ENCODE data around the gene DPM2.
A peak's percentile ranks its signal among the peaks of the same experiment; 100 is the strongest.

The DPM2 gene

DNA sequence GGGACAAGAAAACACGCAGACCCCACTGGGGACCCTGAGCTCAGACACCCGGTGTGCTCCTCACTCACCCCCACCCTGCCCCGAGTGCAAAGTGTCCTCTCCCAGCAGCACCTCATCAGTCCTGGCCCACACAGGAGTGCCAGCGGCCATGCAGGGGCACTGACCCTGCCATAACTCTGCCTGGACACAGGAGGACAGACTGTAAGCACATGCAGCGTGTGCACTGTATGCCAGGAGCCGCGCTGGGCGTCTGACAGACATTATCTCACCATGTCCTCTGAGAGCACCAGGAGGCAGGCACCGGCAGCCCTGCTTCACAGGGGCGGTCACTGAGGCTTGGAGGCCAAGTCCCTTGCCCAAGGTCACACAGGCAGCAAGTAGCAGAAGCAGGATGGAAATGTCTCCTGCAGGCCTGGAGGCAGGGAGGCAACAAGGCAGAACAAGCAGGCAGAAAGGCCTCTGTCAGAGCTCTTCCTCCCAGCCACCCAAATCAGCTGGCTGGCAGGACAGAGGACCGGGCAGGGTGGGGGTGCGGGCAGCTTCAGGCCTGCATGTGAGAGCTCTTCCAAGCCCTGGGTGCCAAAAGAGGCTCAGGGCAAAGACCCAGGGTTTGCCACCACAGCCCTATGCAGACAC lies 34.7 kb upstream of the DPM2 start:
- no peak for DNase-seq

DNA sequence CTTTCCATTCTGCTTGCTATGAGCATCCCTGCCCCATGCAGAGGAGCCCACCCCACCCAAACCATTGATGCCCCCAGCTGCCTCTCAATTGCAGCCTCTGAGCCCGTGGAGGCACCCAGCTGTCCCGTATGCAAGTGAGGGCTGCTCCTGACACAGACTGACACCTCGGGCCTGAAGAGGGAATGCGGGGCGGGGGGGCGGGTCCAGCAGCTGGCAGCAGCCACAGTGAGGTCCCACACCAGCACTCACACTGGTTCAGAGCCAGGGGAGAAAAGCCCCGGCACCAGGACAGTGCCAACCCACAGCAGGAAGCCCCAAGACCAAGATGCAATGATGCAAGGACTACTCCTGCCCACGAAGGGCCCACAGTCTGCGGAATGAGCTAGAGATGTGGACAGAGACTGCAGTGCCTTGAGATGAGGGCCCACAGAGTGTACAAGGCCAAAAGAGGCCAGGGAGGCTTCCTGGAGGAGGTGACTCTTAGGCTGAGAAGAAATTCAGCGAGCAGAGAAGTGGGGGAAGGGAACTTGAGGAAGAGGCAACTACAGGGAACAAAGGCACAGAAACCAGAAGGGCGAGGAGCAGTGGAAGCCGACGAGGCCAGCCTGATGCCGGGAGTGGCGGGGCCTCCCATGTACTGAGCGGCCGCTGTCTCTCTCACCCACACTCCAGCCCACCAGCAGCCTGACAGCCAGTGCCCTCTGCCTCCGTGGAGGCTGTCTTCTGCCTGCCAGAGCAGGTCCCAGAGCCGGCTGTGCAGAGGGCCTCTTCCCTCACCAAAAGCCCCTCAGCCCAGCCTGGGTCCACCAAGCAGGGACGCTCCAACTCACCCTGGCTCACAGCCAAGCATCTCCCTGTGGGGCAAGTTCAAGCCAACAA lies 33.9 kb upstream of the DPM2 start:
- no peak for DNase-seq

DNA sequence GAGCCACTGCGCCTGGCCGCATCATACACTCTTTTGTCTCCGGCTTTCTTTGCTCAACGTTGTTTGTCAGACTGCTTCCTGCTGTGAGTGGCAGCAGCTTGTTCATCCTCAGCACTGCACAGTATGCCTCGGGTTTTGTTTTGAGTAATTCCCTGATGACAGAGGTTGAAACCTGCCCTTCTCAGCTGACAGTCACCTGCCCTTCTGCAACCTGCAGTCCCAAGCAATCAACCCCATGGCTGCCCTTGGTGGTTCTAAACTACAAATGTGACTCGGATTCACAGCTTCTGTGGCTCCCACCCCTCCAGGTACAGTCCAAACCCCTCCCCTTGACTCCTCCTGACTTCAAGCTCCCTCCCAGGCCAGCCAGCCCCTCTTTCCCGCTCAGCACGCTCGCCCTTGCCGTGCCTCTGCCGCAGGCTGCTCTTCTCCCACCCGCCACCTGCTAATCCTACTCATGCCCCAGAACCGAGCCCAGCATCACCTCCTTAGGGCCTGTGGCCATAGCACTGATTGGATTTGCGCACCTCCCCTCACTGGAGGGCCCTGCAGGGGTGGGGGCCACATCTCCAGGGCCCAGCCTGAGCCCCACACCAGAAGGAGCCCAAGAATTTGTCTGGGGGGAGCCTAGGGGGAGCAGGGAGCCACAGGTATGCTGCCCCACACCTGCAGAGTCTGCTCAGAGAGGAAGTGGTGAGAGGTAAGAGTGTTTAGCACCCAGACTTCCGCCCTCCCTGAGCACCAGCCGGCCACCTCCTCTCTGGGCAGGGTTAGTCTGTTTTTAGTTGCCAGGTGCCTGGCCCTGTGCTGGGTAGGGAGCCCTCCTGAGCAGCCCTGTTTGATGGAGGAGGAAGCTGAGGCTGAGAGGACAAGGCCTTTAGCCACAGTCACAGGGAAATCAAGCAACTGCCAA lies 33.0 kb upstream of the DPM2 start:
- DNase-seq, result peak; percentile 41

DNA sequence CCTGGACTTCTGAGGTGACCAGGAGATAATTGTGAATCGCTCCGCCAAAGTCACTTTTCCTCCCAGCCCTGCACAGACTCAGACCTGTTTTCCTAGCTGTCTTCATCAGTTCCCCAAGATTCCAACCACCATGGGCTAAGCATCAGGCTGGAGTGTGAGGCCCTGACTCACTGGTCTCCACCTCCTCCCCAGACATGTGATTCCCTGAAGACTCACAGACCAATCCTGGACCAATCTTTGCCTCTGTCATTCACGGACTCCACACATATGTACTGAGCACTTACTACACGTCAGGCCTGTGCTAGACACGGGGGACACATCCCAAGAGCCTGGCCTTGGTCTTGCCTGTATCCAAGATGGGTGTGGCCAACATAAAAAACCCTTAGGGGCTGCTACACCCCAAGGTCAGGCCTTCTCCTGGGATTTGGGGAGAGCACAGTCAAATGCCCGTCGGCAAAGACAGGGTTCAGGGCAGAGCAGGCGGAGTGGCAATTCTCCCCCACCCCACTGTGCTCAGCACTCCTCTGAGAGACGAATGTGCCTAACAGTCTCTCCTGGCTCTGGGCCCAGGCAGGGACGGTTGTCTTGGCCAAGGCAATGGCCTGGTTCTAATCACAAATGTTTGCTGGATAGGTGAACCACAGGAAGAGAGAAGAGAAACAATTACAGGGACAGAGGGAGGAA lies 31.2 kb upstream of the DPM2 start:
- DNase-seq, result no peak

DNA sequence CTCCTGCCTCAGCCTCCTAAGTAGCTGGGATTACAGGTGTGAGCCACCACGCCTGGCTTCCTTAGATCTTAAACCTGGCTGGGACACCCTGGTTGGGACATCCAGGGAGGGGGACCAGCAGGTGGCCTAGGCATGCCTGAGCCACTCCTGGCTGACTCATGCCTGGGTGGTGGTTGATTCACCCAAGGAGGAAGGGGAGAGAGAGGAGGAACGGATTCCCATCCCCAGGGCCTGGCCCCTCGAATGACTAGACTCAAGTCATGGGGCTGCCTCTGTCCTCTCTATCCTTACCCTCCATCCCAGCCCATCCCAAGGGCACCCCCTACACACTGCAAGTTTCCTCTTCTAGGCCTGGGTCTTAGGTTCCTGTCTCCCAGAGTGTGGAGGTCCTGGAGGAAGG lies 30.4 kb upstream of the DPM2 start:
- no peak for DNase-seq

DNA sequence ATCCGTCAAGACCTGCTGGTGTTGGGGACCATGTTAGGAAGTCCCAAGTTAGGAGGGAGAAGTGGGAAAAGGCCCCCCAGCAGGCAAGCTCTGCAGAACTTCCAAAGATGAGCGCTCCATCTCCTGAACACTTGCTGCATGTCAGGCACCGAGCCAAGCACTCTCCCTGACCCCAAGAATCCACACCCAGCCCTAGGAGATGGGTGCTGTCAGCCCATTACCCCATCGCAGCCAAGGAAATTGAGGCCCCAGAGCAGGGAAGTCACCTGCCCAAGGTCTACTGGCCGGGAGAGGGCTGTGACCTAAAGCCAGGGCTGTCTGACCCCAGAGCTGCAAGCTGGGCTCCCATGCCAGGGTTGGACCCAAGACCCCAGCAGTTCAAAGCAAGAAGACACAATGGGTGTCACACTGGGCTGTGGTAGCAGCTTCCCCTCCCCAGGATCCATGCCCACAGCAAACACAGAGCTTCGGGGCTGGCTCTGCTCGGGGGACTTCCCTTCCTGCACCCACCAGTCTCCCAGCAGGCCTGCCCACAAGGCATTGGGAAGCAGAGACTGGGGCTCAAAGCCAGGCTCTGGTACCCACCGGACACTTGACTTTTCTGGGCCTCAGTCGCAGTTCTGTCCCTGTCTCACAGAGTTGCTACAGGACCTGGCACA lies 29.6 kb upstream of the DPM2 start:
- no peak for DNase-seq

DNA sequence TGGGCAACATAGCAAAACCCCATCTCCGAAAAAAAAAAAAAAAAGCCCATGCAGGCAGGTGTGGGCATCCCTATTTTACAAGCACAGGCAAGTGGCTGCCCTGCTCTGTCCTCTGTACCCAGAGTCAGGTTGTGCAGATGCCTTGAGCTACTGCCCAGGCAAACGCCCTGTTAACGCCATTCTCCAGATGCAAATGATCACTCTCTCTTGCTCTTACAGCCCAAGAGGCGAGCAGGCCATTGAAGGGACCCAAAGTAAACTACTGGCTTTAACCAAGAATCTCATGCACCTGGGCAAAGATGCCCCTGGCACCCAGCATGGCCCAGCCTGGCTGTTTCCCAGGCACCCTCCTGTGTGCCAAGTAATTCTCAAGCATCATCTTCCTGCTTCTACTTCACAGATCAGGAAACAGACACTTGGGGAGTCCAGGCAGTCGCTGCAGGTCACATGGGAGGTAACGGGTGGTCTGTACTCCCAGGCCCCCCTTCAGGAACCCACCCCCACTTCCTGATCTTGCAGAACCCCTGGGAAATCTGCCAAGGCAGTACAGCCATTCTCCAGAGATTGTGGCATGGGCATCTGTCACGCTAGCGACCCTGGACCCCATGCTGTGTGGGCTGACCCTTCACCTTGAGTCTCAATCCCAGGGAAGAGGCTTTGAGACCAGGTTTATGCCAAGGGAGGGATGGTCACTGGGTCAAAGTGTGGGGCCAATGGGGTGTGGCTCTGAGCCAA lies 28.9 kb upstream of the DPM2 start:
- no peak for DNase-seq

DNA sequence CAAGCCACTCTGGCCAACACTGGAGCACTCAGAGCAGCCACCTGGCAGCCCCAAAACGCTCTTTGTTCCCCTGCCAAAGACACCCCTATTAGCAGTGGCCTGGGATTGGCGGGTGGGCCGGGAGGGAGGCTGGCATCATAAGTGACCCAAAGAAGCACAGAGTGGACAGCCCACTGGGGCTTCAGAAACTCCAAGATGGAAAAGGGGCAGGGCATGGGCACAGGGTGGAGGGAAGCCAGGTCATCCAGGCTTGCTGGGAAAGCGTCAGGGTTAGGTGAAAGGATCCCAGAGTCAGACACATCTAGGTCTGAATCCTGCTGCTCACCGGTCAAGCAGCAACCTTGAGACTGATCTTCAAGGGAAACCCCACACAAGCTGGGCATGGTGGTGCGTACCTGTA lies 28.3 kb upstream of the DPM2 start:
- DNase-seq, result no peak

DNA sequence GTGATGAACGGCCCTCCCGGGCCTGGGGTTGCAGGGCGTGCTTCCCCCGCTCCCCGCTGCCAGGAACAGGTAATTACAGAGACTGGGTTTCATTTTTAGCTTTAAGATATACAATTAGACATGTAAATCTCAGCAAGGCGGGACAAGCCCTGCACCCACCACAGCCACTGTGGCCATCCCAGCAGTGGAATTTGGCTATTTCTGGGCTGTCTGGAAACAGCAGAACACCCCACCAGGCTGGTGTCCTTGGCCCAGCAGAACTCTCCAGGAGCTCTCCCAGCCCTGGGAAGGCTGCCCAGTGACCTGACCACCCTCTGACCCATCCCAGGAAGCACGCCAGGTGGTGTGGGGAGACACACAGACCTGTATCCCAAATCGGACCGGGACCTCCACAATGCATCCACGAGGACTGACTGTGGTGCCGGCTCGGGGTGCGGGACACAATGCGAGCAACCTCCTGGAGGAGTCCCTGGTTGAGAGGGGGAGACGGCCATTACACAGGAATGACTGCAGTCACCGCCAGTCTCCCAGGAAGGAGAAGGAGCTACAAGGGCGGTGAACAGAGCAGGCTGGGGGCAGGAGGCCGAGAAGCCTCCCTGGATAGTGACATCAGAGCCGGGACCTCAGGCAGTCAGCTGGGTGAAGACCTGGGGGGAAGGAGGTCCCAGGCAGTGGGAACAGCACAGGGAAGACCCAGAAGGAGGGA lies 25.9 kb upstream of the DPM2 start:
- no peak for DNase-seq

DNA sequence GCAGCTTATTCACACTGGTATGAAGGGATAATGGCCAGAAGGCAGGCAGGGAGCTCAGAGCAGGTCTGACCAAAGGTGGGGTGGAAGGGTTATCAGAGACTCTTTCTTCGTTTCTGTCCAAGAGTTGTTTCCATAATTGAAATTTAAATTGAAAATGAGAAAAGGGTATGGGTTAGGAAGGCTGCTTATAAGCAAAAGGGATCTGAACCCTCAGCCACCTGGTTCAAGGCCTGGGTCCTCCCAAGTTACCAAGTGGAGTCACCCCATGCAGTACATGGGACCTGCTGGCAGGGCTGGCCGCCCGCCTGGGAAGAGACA lies 25.3 kb upstream of the DPM2 start:
- no peak for DNase-seq

DNA sequence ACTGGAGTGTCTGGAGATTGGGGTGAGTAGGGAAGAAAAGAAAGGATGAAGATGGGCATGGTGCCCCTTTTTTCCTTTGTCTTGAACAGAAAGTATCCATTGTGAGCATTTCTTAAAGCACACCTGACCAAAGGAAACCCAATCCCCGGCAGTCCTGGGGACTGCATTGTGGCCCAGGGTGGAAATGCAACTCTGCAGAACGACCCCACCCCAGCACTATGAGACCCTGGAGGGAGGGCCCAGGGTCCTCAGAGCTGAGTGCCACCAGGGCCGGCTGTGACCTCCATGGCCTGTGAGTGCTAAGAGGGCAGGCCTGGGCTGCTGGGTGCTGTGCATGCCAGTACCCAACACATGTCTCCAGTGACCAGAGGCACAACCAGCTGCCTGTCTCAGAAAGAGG lies 24.6 kb upstream of the DPM2 start:
- no peak for DNase-seq

DNA sequence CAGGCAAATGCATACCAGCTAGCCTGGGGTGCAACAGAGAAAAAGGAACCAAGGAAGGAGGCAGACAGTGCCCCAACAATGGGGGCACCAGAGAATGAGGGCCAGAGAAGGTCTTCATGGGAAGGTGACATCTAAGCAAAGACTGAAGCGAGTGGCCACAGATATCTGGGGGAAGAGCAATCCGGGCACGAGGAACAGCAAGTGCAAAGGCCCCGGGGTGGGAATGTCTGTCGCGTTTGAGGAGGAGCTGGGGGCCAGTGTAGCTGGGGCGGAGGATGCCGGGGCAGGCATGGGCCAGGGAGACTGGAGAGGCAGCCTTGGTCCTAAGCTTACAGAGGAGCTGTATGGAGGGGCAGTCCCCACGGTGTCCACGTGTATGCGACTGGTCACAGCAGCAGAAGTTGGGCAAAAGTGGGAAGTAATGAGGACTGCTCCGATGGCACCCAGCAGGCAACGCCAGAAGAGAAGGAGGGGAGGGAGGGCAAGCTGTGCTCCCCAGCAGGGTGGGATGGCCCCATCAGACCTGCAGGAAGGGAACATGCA lies 24.0 kb upstream of the DPM2 start:
- no peak for DNase-seq

DNA sequence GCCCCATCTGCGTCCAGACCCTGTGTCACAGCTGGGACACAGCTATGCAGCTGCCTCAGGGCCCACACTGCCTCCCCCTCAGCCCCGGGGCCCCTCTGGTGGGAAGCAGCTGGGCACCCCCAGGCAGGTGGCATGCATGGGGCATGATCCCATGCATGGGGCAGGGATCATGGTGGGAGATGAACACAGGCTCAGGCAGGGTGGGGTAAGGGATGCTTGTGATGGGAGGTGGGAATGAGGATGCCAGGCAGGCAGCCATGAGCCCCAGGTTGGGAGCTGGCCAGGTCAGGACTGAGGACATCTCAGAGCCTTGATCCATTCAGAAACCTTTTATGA lies 23.5 kb upstream of the DPM2 start:
- no peak for DNase-seq

DNA sequence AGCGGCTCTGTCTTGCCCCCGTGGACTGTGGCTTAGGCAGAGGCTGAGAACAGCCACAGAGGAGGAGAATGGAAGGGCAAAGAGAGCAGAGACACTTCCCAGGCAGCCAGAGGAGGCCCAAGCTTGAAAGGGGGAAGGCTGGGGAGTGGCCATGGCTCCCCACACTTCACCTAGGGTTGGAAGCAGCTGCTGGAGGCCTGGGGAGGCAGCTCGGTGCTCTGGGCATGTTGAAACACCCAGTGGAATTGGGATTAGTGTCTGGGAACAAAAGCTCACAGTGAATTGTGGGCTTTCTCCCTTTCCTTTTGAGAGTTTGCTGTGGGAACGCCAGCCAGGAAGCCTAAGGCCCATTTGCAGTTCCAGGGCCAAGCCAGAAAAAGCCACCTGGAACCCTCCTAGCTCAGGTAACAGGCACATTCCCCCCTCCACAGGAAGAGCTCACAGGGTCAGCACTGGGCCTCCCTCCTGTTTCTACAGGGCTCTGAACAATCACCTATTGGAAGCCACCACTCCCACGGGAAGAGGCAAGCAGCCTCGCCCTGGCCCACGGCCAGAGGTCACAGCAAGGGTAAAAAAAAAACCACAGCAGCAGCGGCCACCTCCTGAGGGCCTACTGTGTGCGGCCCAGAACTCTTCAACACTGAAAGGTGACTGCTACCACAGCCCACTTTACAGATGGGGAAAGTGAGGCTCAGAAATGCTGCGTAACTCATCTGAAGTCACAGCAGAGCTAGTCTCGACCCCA lies 22.9 kb upstream of the DPM2 start:
- no peak for DNase-seq

DNA sequence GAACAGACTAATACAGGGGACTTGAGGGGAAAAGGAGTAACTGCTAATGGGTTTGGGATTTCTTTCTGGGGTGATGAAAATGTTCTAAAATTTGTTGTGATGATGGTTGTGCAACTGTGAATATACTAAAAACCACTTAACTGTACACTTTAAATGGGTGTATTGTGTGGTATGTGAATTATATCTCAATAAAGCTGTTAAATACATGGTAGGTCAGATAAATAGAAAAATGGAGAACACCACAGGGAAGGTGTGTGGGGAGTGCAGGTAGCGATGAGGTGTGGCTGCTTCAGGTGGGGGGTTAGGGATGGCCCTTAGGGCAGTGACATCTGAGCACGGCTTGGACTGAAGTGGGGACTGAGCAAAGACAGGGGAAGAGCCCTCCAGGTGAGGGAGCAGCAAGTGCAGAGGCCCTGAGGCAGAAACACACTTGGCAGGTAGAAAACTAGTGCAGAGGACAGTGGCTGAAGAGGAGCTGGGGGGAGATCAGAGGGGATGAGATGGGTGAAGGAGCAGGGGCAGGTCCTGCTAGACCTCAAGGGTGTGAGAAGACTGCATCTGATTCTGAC lies 22.3 kb upstream of the DPM2 start:
- DNase-seq, result no peak

DNA sequence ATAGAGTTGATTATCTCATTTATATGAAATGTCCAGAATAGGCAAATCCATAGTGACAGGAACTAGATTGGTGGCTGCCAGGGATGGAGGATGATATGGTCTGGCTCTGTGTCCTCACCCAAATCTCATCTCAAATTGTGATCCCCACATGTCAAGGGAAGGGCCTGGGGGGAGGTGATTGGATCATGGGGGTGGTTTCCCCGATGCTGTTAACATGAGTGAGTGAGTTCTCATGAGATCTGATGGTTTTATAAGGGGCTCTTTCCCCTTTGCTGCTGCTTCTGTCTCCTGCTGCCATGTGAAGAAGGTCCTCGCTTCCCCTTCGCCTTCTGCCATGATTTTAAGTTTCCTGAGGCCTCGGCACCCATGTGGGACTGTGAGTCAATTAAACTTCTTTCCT lies 21.7 kb upstream of the DPM2 start:
- no peak for DNase-seq

DNA sequence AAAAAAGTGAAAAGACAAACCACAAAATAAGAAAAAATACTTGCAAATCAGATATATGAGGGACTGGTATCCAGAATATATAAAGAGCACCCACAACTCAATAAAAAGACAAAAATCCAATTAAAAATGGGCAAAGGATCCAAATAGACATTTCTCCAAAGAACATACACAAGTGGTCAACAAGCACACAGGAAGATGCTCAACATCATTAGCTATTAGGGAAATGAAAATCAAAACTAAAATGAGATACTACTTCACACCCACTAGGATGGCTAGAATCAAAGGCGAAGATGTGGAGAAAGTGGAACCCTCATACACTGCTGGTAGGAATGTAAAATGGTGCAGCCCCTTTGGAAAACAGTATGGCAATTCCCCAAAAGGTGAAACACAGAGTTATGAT lies 21.1 kb upstream of the DPM2 start:
- DNase-seq, result no peak

DNA sequence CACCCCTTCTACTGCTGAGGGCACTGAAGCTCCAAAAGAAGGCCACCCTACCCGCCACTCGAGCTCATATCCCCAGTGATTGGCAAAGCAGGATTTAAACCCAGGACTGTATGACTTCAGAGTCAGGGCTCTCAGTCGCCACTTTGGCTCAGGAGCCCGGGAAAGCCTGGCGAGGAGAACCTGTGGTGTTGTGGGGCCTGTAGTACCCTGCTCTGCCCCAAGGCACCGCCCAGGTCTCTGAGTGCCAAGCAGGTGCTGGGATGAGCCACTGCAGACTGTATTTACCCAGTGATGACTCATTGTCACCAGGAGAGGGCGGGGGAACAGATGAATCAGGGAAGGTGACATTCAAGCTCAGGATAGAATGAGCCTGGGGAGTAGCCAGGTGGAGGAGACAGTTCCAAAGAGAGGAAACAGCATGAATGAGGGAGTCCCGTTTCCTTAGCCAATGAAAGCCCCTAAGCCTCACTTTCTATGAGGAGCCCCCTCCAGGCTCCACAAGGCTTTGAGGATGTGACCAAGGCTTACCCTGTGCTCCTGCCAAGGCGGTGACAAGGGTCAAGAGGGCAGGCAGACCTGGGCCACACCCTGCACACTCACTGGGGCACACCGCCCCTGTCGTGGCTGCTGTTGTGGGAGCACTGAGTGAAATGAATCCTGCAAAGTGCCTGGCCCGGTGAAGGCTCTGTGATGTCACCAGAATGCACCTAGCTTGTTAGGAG lies 17.8 kb upstream of the DPM2 start:
- DNase-seq, result peak; percentile 81

DNA sequence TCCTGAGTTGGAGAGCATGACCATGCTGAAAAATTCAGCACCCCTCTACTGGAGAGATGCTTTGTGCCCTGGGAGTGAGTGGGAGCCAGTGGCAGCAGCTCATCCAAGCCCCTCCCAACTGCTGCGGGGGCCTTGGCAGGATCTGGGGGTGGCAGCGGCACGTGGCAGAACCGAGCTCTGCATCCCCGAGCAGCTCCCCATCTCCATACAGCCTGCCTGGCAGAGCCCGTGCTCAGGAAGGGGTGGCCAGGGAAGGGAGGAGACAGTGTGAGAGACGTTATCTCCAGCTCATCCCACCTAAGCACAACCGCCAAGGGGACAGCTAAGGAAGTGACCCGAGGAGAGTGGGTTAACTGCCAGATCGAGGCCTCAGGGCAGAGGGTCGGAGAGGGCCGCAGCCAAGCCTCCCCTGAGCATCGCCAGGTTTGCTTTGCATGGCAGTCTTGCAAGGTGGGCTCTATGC lies 17.2 kb upstream of the DPM2 start:
- DNase-seq, result no peak
